Type B pancreatic cell (in vitro differentiated cells): ENCODE measurements around the gene NDUFAF8. TPM values are rescaled to one million over a fixed set of nuclear protein-coding genes. Genes with fewer than 3 reads are reported as not detected.

Experiments used
- DNase-seq: peaks from one replicate; pipeline ENCODE4 v3.0.0; 2021; ENCODE audit warnings: mixed read lengths; ENCODE audit not compliant: unreplicated experiment; ENCODE audit errors: extremely low spot score
- H3K27ac Mint-ChIP-seq: 2 replicates; pipeline ENCODE4 v1.8.0; 2021; ENCODE audit warnings: mild to moderate bottlenecking, mixed read lengths
- H3K27me3 Mint-ChIP-seq: 2 replicates; pipeline ENCODE4 v1.8.0; 2021; ENCODE audit warnings: mixed read lengths
- H3K36me3 Mint-ChIP-seq: 2 replicates; pipeline ENCODE4 v1.8.0; 2021; ENCODE audit warnings: mixed read lengths
- H3K4me1 Mint-ChIP-seq: one replicate; pipeline ENCODE4 v1.8.0; 2021; ENCODE audit warnings: mixed read lengths; ENCODE audit not compliant: unreplicated experiment
- H3K4me3 Mint-ChIP-seq: 2 replicates; pipeline ENCODE4 v1.8.0; 2021; ENCODE audit warnings: mild to moderate bottlenecking, mixed read lengths
- H3K9me3 Mint-ChIP-seq: 2 replicates; pipeline ENCODE4 v1.8.0; 2021; ENCODE audit warnings: mixed read lengths
- total RNA-seq: library from RNA; stranded (reverse); gene quantifications from 2 replicates; pipeline ENCODE4 v1.2.1, GENCODE V29; 2021; ENCODE audit warnings: low replicate concordance
- TF ChIP-seq, protein P1 (sequence below): fragments of 200-600 bp; sonication (generic); conservative IDR thresholded peaks from 2 replicates; pipeline ENCODE4 v1.5.0; 2021; ENCODE audit warnings: antibody characterized with exemption, mild to moderate bottlenecking

The NDUFAF8 gene
- total RNA-seq, 1 donor from 2014 or later: 56.9 TPM

- Mint-ChIP-seq H3K4me3 (no peak overlapping the region), H3K36me3 (no peaks in the 10 kb centered on the region), H3K9me3 (no peaks in the 10 kb centered on the region), H3K27me3 (no peaks in the 10 kb centered on the region), H3K27ac (no peak overlapping the region), H3K4me1 (no peaks in the 10 kb centered on the region)
- TF ChIP-seq, protein P1, sequence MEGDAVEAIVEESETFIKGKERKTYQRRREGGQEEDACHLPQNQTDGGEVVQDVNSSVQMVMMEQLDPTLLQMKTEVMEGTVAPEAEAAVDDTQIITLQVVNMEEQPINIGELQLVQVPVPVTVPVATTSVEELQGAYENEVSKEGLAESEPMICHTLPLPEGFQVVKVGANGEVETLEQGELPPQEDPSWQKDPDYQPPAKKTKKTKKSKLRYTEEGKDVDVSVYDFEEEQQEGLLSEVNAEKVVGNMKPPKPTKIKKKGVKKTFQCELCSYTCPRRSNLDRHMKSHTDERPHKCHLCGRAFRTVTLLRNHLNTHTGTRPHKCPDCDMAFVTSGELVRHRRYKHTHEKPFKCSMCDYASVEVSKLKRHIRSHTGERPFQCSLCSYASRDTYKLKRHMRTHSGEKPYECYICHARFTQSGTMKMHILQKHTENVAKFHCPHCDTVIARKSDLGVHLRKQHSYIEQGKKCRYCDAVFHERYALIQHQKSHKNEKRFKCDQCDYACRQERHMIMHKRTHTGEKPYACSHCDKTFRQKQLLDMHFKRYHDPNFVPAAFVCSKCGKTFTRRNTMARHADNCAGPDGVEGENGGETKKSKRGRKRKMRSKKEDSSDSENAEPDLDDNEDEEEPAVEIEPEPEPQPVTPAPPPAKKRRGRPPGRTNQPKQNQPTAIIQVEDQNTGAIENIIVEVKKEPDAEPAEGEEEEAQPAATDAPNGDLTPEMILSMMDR: no peak
- DNase-seq: no peak
Measured at GRCh38 chr17:81195941-81196495, 43.1 kb upstream of the NDUFAF8 start.

GRCh38 chr17:81196505-81197408 lies 42.4 kb upstream of the NDUFAF8 start:
- TF ChIP-seq, protein P1: no peak
- no peak overlapping the region for H3K4me3 Mint-ChIP-seq
- no peaks in the 10 kb centered on the region for H3K9me3 Mint-ChIP-seq
- H3K4me1 Mint-ChIP-seq: no peaks in the 10 kb centered on the region
- no peaks in the 10 kb centered on the region for H3K27me3 Mint-ChIP-seq
- no peaks in the 10 kb centered on the region for H3K36me3 Mint-ChIP-seq
- no peak overlapping the region for H3K27ac Mint-ChIP-seq
- DNase-seq: no peak

DNA sequence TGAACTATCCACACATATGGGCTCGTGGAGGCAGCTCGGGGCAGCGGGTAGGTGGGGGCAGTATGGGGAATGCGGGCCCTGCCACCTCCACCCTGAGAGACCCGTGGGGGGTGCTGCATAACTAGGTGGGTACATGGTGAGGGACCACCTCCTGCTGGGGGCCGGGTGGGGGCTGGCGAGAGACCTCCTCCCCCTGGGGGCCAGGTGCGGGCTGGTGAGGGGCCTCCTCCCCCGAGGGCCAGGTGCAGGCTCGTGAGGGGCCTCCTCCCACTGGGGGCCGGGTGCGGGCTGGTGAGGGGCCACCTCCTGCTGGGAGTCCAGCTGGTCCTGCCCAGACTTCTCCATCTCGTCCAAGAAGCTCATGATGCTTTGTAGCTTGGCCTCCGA lies 41.7 kb upstream of the NDUFAF8 start:
- no peak for DNase-seq
- H3K27ac Mint-ChIP-seq: no peak overlapping the region
- H3K36me3 Mint-ChIP-seq: no peaks in the 10 kb centered on the region
- no peaks in the 10 kb centered on the region for H3K27me3 Mint-ChIP-seq
- TF ChIP-seq, protein P1: no peak
- H3K9me3 Mint-ChIP-seq: no peaks in the 10 kb centered on the region
- H3K4me3 Mint-ChIP-seq: no peak overlapping the region
- H3K4me1 Mint-ChIP-seq: no peaks in the 10 kb centered on the region

- Mint-ChIP-seq H3K36me3 (no peaks in the 10 kb centered on the region), H3K27me3 (no peaks in the 10 kb centered on the region), H3K27ac (no peak overlapping the region), H3K9me3 (no peaks in the 10 kb centered on the region), H3K4me1 (no peaks in the 10 kb centered on the region), H3K4me3 (no peak overlapping the region)
- TF ChIP-seq, protein P1: no peak
- no peak for DNase-seq
Measured at GRCh38 chr17:81197831-81198490, 41.2 kb upstream of the NDUFAF8 start.

DNA sequence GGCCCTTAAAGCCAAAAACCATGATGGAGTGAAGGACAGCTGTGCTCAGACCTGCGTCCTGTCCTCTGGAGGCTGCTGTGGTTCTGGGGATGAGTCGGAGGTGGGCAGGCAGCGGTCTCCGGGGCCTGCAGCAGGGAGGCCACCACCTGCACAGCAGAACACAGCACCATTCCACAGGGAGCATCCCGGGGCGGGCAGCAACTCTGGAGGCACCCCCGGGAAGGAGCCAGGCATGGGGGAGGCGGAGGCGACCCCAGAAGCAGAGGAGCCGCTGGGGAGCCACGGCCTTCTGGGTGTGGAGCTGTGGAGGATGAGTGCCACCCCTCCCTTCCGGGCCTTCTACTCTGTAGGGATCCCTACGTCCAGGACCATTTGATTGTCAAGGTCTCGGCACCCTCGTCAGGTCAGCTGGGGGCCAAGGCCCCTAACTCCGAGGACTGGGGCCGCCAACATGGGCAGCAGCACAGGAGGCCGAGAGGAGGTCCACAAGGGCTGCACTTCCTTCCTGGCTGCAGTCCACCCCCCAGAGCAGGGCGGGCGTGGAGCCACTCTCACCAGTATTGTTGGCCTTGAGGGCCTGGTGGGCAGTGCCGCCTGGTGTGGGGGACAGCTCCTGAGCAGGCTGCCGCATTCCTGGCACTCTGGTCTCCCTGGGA lies 40.2 kb upstream of the NDUFAF8 start:
- Mint-ChIP-seq H3K9me3 (no peaks in the 10 kb centered on the region), H3K36me3 (no peaks in the 10 kb centered on the region), H3K27ac (no peak overlapping the region), H3K4me1 (no peaks in the 10 kb centered on the region), H3K4me3 (no peak overlapping the region), H3K27me3 (no peaks in the 10 kb centered on the region)
- TF ChIP-seq, protein P1: no peak
- DNase-seq: no peak
